H1 (cell line): ENCODE data around the gene OTUD5. TPM values are rescaled to one million over a fixed set of nuclear protein-coding genes. Genes with fewer than 3 reads are reported as not detected.

Experiments
- CTCF ChIA-PET: fragments of 300-600 bp; sonication (Branson Sonifier 250); formaldehyde crosslinking; loops from one replicate; lab custom pipeline; 2021; ENCODE audit not compliant: partially characterized antibody; lab: Charles Lee
- POLR2A ChIA-PET: fragments of 300-600 bp; sonication (Branson Sonifier 250); formaldehyde crosslinking; loops from one replicate; lab custom pipeline; 2021; ENCODE audit warnings: inconsistent platforms; ENCODE audit not compliant: partially characterized antibody; lab: Charles Lee
- DNase-seq, 2 experiments: peaks; one replicate each; pipeline versions ENCODE4 v3.0.0 to v3.0.0-alpha.2; 2010 to 2022; ENCODE audit warnings: low spot score in 2 of 2, low read depth in 1 of 2, mixed read lengths in 1 of 2
- FAIRE-seq: peaks from 2 replicates; lab custom pipeline; 2011; peaks lifted over from hg19 to GRCh38; lab: Jason Lieb, UNC
- H2AFZ ChIP-seq: 2 replicates; pipeline ENCODE4 v1.8.1; 2012; ENCODE audit warnings: low read length, inconsistent platforms
- H2AK5ac ChIP-seq: 2 replicates; pipeline ENCODE4 v1.6.1; 2013; ENCODE audit warnings: low read depth, low read length
- H2BK120ac ChIP-seq: replicated peaks from 2 replicates; pipeline ENCODE3; 2013; ENCODE audit warnings: low read depth, low read length, inconsistent platforms
- H2BK12ac ChIP-seq: 2 replicates; pipeline ENCODE4 v1.6.1; 2013; ENCODE audit warnings: low read depth, low read length
- H2BK15ac ChIP-seq: 2 replicates; pipeline ENCODE4 v1.6.1; 2013; ENCODE audit warnings: low read length
- H2BK20ac ChIP-seq: 2 replicates; pipeline ENCODE4 v1.6.1; 2013; ENCODE audit warnings: low read length
- H2BK5ac ChIP-seq: 2 replicates; pipeline ENCODE4 v1.6.1; 2013; ENCODE audit warnings: low read depth, low read length
- H3K14ac ChIP-seq: 2 replicates; pipeline ENCODE4 v1.6.1; 2013; ENCODE audit warnings: inconsistent platforms; ENCODE audit not compliant: insufficient read length
- H3K18ac ChIP-seq: 2 replicates; pipeline ENCODE4 v1.6.1; 2013; ENCODE audit warnings: low read length; ENCODE audit errors: extremely low read depth
- H3K23ac ChIP-seq: 2 replicates; pipeline ENCODE4 v1.6.1; 2013; ENCODE audit warnings: inconsistent platforms; ENCODE audit not compliant: insufficient read length
- H3K23me2 ChIP-seq: 2 replicates; pipeline ENCODE4 v1.6.1; 2013; ENCODE audit warnings: low read depth, low read length
- H3K27ac ChIP-seq: 2 replicates; pipeline ENCODE4 v1.6.1; 2011; ENCODE audit warnings: low read depth, low read length, inconsistent platforms
- H3K27me3 ChIP-seq, 4 experiments: replicated peaks in 1 of 4; 1 replicate in 1 of 4; 2 replicates in 3 of 4; pipeline versions ENCODE4 v1.6.1 to v1.8.1; 2011 to 2013; ENCODE audit warnings: low read length in 3 of 4, mild to moderate bottlenecking in 3 of 4, inconsistent platforms in 2 of 4, mixed read lengths in 2 of 4, moderate library complexity in 1 of 4; ENCODE audit not compliant: control insufficient read depth in 3 of 4, insufficient read depth in 3 of 4; ENCODE audit errors: extremely low read depth in 1 of 4
- H3K36me3 ChIP-seq, 4 experiments: 2 replicates each; pipeline versions ENCODE4 v1.6.1 to v1.8.1; 2011 to 2013; ENCODE audit warnings: mild to moderate bottlenecking in 4 of 4, low read length in 3 of 4, moderate library complexity in 2 of 4, control low read depth in 1 of 4, inconsistent platforms in 1 of 4; ENCODE audit not compliant: insufficient read depth in 4 of 4, control insufficient read depth in 2 of 4
- H3K4ac ChIP-seq: replicated peaks from 2 replicates; pipeline ENCODE3; 2013; ENCODE audit warnings: low read length, low read depth, mixed read lengths, inconsistent platforms; ENCODE audit not compliant: insufficient read length
- H3K4me1 ChIP-seq, 4 experiments: replicated peaks in 1 of 4; 1 replicate in 1 of 4; 2 replicates in 3 of 4; pipeline versions ENCODE4 v1.6.1 to v1.8.1; 2011 to 2013; ENCODE audit warnings: low read length in 3 of 4, inconsistent platforms in 2 of 4, mixed read lengths in 1 of 4; ENCODE audit not compliant: insufficient read depth in 4 of 4, control insufficient read depth in 3 of 4
- H3K4me2 ChIP-seq, 2 experiments: 2 replicates each; pipeline versions ENCODE4 v1.6.1 to v1.8.1; 2011 to 2013; ENCODE audit warnings: low read depth in 2 of 2, low read length in 2 of 2, control low read depth in 1 of 2, inconsistent platforms in 1 of 2, mild to moderate bottlenecking in 1 of 2; ENCODE audit not compliant: insufficient read depth in 1 of 2
- H3K4me3 ChIP-seq, 4 experiments: fragments of 200-600, 300-600 bp in 1 of 4; sonication (generic), shearing (Covaris generic), sonication (Bioruptor Twin) in 1 of 4; 2 replicates each; pipeline versions ENCODE4 v1.5.1 to v1.8.1; 2011 to 2016; ENCODE audit warnings: low read length in 4 of 4, low read depth in 3 of 4, control low read depth in 2 of 4, inconsistent platforms in 2 of 4, mild to moderate bottlenecking in 2 of 4, mixed read lengths in 1 of 4, moderate library complexity in 1 of 4; ENCODE audit not compliant: insufficient read depth in 2 of 4; ENCODE audit errors: extremely low read depth in 1 of 4
- H3K56ac ChIP-seq: replicated peaks from 2 replicates; pipeline ENCODE3; 2013; ENCODE audit warnings: low read depth, mild to moderate bottlenecking, mixed read lengths, low read length, inconsistent platforms; ENCODE audit not compliant: insufficient read length
- H3K79me1 ChIP-seq: 2 replicates; pipeline ENCODE4 v1.6.1; 2013; ENCODE audit warnings: low read depth, low read length, control low read depth
- H3K79me2 ChIP-seq, 2 experiments: 2 replicates each; pipeline versions ENCODE4 v1.6.1 to v1.8.1; 2012 to 2013; ENCODE audit warnings: low read length in 2 of 2, mild to moderate bottlenecking in 2 of 2, inconsistent platforms in 1 of 2; ENCODE audit not compliant: insufficient read depth in 2 of 2, control insufficient read depth in 1 of 2
- H3K9ac ChIP-seq, 4 experiments: replicated peaks in 1 of 4; 1 replicate in 1 of 4; 2 replicates in 3 of 4; pipeline versions ENCODE4 v1.6.1 to v1.8.1; 2011 to 2013; ENCODE audit warnings: low read depth in 3 of 4, low read length in 3 of 4, control low read depth in 2 of 4, mild to moderate bottlenecking in 2 of 4, moderate library complexity in 2 of 4, inconsistent platforms in 1 of 4; ENCODE audit errors: extremely low read depth in 1 of 4
- H3K9me3 ChIP-seq, 2 experiments: 2 replicates each; pipeline versions ENCODE4 v1.6.1 to v1.8.1; 2012 to 2013; ENCODE audit warnings: mild to moderate bottlenecking in 2 of 2, moderate library complexity in 2 of 2, control low read depth in 1 of 2, inconsistent platforms in 1 of 2, low read depth in 1 of 2, low read length in 1 of 2, mixed read lengths in 1 of 2; ENCODE audit not compliant: insufficient read depth in 2 of 2
- H4K20me1 ChIP-seq, 2 experiments: replicated peaks in 1 of 2; 2 replicates each; pipeline versions ENCODE3 to v1.8.1; 2011 to 2013; ENCODE audit warnings: inconsistent platforms in 2 of 2, low read length in 2 of 2, mild to moderate bottlenecking in 1 of 2; ENCODE audit not compliant: insufficient read depth in 2 of 2, control insufficient read depth in 1 of 2
- H4K5ac ChIP-seq: 2 replicates; pipeline ENCODE4 v1.6.1; 2013; ENCODE audit warnings: low read length, low read depth, mixed read lengths, inconsistent platforms; ENCODE audit not compliant: insufficient read length
- H4K8ac ChIP-seq: 2 replicates; pipeline ENCODE4 v1.8.0; 2013; ENCODE audit warnings: mild to moderate bottlenecking, moderate library complexity, low read length, inconsistent platforms; ENCODE audit not compliant: insufficient read depth; ENCODE audit errors: extremely low read depth
- H4K91ac ChIP-seq: replicated peaks from 2 replicates; pipeline ENCODE3; 2013; ENCODE audit warnings: low read length, mixed read lengths, inconsistent platforms; ENCODE audit not compliant: insufficient read length
- EGR1 ChIP-seq: IDR thresholded peaks from 2 replicates; pipeline ENCODE4 v1.6.1; 2011; ENCODE audit warnings: low read depth, low read length, borderline replicate concordance
- POLR2A ChIP-seq, 2 experiments: IDR thresholded peaks; 1 replicate in 1 of 2; 2 replicates in 1 of 2; pipeline ENCODE4 v1.6.1; 2011; ENCODE audit warnings: low read depth in 2 of 2, low read length in 2 of 2, mild to moderate bottlenecking in 2 of 2; ENCODE audit errors: control extremely low read depth in 1 of 2
- WGBS, 2 experiments: shearing (Covaris generic) in 1 of 2; methylation state at CpG; one replicate each; pipeline versions ENCODE4 v1.1.6 to v1.1.7; 2013 to 2015; ENCODE audit warnings: low lambda C conversion rate in 2 of 2, mixed read lengths in 2 of 2, inconsistent platforms in 1 of 2, low coverage in 1 of 2, missing lambda C conversion rate in 1 of 2; ENCODE audit not compliant: insufficient replicate concordance in 2 of 2, insufficient coverage in 1 of 2, insufficient read length in 1 of 2; ENCODE audit errors: extremely low coverage in 1 of 2, missing lambda C conversion rate in 1 of 2; 5-methylcytosine and 5-hydroxymethylcytosine counted together
- polyA plus RNA-seq, 7 experiments: library from polyadenylated mRNA; depleted of rRNA in 3 of 7; stranded (reverse) in 5 of 7; unstranded in 2 of 7; fragments of >200 nt in 5 of 7; fragments of 200-250 nt in 2 of 7; gene quantifications; 1 replicate in 5 of 7; 2 replicates in 1 of 7; 4 replicates in 1 of 7; pipeline versions ENCODE4 v1.2.1 to v1.2.3, GENCODE V29; 2011 to 2013; ENCODE audit warnings: missing spikeins in 2 of 7, mixed read lengths in 2 of 7
- total RNA-seq: library from RNA; stranded (reverse); fragmentation: NEBNext Ultra II Directional; extraction: Animal tissue kit (Norgen Biotek cat#: 25700); gene quantifications from 2 replicates; pipeline ENCODE4 v1.2.1, GENCODE V29; 2021

The OTUD5 gene
- total and polyA plus RNA-seq, 2 of the 8 experiments (the other 6 are each of a cell fraction or from before 2014, with no cell fraction given) = 46.3 to 53.5 TPM

DNA sequence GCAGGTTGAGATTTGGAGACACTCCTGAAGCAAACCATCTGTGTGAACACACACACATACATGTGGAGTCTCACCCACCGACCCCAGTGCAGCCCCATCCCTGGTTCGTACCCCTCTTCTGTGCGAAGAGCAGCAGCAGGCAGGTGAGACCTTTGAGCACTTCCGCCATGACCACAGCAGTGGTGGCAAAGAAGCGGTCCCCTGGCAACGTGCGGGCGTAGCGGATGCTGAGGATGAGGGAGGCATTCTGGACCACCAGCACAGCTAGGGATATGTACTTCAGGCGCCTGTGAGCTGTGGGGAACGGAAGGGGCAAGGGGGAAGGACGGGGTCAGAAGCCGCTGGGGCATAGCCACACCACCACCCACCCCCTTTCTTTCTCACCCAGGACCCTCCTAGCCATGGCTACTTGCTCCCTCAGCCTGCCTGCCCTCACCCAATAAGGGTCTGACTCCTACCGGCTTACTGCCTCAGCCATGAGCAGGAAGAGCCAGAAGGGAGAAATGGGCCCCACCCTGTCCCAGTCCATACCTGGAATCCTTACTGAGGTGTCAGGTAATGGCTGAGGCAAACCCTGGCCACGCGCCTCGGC is 47.6 kb downstream of the OTUD5 start:
- FAIRE-seq = no peak
- Histone ChIP-seq H3K23ac (no peak overlapping the region), H3K79me1 (no peaks in the 10 kb centered on the region; the same call in 1 of the 2 replicates), H3K9me3 (no peaks in the 10 kb centered on the region), H3K4me2 (no peak overlapping the region; a peak in 1 of 4 replicates), H2BK20ac (no peak overlapping the region), H3K23me2 (no peaks in the 10 kb centered on the region), H4K20me1 (peaks cover 4 to 7% of the 10 kb centered on the region in 2 experiments), H4K5ac (no peak overlapping the region), H2BK120ac (no peak overlapping the region), H3K27me3 (no peaks in the 10 kb centered on the region), H2AK5ac (no peak overlapping the region), H2BK5ac (no peak overlapping the region), H2BK12ac (no peak overlapping the region), H3K36me3 (peaks cover 9 to 29% (median 18%) of the 10 kb centered on the region in 4 experiments; a peak in 7 of 8 replicates), H3K9ac (no peak overlapping the region), H3K4me1 (peaks cover 0 to 3% (median 0%) of the 10 kb centered on the region in 4 experiments; a peak in 4 of 7 replicates), H4K8ac (no peak overlapping the region), H3K56ac (no peak overlapping the region), H3K79me2 (peaks cover 0 to 16% of the 10 kb centered on the region in 2 experiments; a peak in 2 of 4 replicates), H2BK15ac (no peak overlapping the region), H3K14ac (no peak overlapping the region), H3K27ac (no peak overlapping the region), H2AFZ (no peak overlapping the region), H4K91ac (no peak overlapping the region), H3K18ac (no peak overlapping the region), H3K4ac (no peak overlapping the region), H3K4me3 (no peak overlapping the region)
- no peak for DNase-seq
- ChIA-PET POLR2A (interaction anchor here (0.7 to 30.9 kb wide), 5 partner anchors 9 to 47 kb away, joined by 3 to 572 read pairs (median 4); partner anchors contain the start of genes OTUD5, PQBP1 and TIMM17B), CTCF (interaction anchor here (0.6 to 1.6 kb wide), 3 partner anchors 12 to 36 kb away, joined by 3 to 4 read pairs (median 3); partner anchors contain the start of genes PQBP1 and TIMM17B)
- no peak for TF ChIP-seq EGR1
- TF ChIP-seq POLR2A (IDR thresholded peaks at IDR 0.05; ENCODE audit: control extremely low read depth in 1 of 2, low read depth in 2 of 2, low read length in 2 of 2) = peak in 1 of 2 experiments; percentile 59; a peak in 1 of 3 replicates
- WGBS, 2 experiments = 95% methylated on average over 7 of the region's 17 CpGs; no CpG with 5 or more reads in 1 of the 2 experiments
